H9 (cell line): Measurements from ENCODE around the gene IGIP. TPM values are rescaled to one million over a fixed set of nuclear protein-coding genes. Genes with fewer than 3 reads are reported as not detected.

Source experiments
- DNase-seq: peaks from one replicate; pipeline ENCODE4 v3.0.0-alpha.2; 2017
- H2AFZ ChIP-seq: one replicate; pipeline ENCODE4 v1.6.1; 2013; ENCODE audit warnings: mild to moderate bottlenecking, low read length, control low read depth, moderate library complexity
- H2AK5ac ChIP-seq: 2 replicates; pipeline ENCODE4 v1.6.1; 2013; ENCODE audit warnings: low read length, control low read depth, mixed read lengths; ENCODE audit not compliant: insufficient read length
- H2BK120ac ChIP-seq: one replicate; pipeline ENCODE4 v1.6.1; 2013; ENCODE audit warnings: low read depth, mild to moderate bottlenecking, low read length, control low read depth, inconsistent platforms; ENCODE audit not compliant: poor library complexity, severe bottlenecking
- H2BK12ac ChIP-seq: 2 replicates; pipeline ENCODE4 v1.6.1; 2013; ENCODE audit warnings: low read length, control low read depth, mixed read lengths, low read depth; ENCODE audit not compliant: insufficient read length
- H2BK15ac ChIP-seq: 2 replicates; pipeline ENCODE4 v1.6.1; 2013; ENCODE audit warnings: low read depth, low read length, control low read depth
- H2BK20ac ChIP-seq: one replicate; pipeline ENCODE4 v1.6.1; 2013; ENCODE audit warnings: low read depth, mild to moderate bottlenecking, low read length, control low read depth, inconsistent platforms; ENCODE audit not compliant: poor library complexity, severe bottlenecking
- H2BK5ac ChIP-seq: 2 replicates; pipeline ENCODE4 v1.6.1; 2013; ENCODE audit warnings: low read length, control low read depth, mixed read lengths; ENCODE audit not compliant: insufficient read length
- H3K14ac ChIP-seq: 2 replicates; pipeline ENCODE4 v1.6.1; 2013; ENCODE audit warnings: low read length, control low read depth; ENCODE audit not compliant: insufficient read depth
- H3K18ac ChIP-seq: 2 replicates; pipeline ENCODE4 v1.6.1; 2013; ENCODE audit warnings: low read depth, mild to moderate bottlenecking, mixed read lengths, low read length, control low read depth; ENCODE audit not compliant: insufficient read length
- H3K23ac ChIP-seq: 2 replicates; pipeline ENCODE4 v1.6.1; 2013; ENCODE audit warnings: low read length, control low read depth, mixed read lengths, low read depth; ENCODE audit not compliant: insufficient read length
- H3K23me2 ChIP-seq: 2 replicates; pipeline ENCODE4 v1.6.1; 2013; ENCODE audit warnings: low read depth, mild to moderate bottlenecking, mixed read lengths, low read length, control low read depth; ENCODE audit not compliant: insufficient read length, poor library complexity, severe bottlenecking
- H3K27ac ChIP-seq: 2 replicates; pipeline ENCODE4 v1.5.1; 2013; ENCODE audit warnings: low read length, control low read depth, mixed read lengths, low read depth; ENCODE audit not compliant: insufficient read length
- H3K27me3 ChIP-seq: 2 replicates; pipeline ENCODE4 v1.6.1; 2013; ENCODE audit warnings: low read length, control low read depth, inconsistent platforms; ENCODE audit not compliant: insufficient read depth
- H3K4ac ChIP-seq: 2 replicates; pipeline ENCODE4 v1.6.1; 2013; ENCODE audit warnings: low read depth, mild to moderate bottlenecking, control low read depth, inconsistent platforms, low read length, moderate library complexity
- H3K4me1 ChIP-seq: 2 replicates; pipeline ENCODE4 v1.6.1; 2013; ENCODE audit warnings: low read length, control low read depth, inconsistent platforms; ENCODE audit not compliant: insufficient read depth
- H3K4me2 ChIP-seq: 2 replicates; pipeline ENCODE4 v1.6.1; 2013; ENCODE audit warnings: low read length, control low read depth, mixed read lengths; ENCODE audit not compliant: insufficient read length, insufficient read depth
- H3K56ac ChIP-seq: 2 replicates; pipeline ENCODE4 v1.6.1; 2013; ENCODE audit warnings: low read depth, mild to moderate bottlenecking, mixed read lengths, low read length, control low read depth; ENCODE audit not compliant: insufficient read length
- H3K79me1 ChIP-seq: 2 replicates; pipeline ENCODE4 v1.6.1; 2013; ENCODE audit warnings: low read depth, mild to moderate bottlenecking, moderate library complexity, low read length, control low read depth, inconsistent platforms; ENCODE audit not compliant: insufficient read depth, poor library complexity, severe bottlenecking
- H3K79me2 ChIP-seq: 2 replicates; pipeline ENCODE4 v1.6.1; 2013; ENCODE audit warnings: low read length, control low read depth, inconsistent platforms; ENCODE audit not compliant: insufficient read depth
- H3K9ac ChIP-seq: 2 replicates; pipeline ENCODE4 v1.6.1; 2013; ENCODE audit warnings: low read length, control low read depth, mixed read lengths; ENCODE audit not compliant: insufficient read length; ENCODE audit errors: extremely low read depth
- H3K9me3 ChIP-seq: one replicate; pipeline ENCODE4 v1.6.1; 2013; ENCODE audit warnings: low read depth, low read length, inconsistent platforms; ENCODE audit not compliant: control insufficient read depth
- H3T11ph ChIP-seq: one replicate; pipeline ENCODE4 v1.6.1; 2013; ENCODE audit warnings: mild to moderate bottlenecking, low read length, control low read depth, inconsistent platforms
- H4K20me1 ChIP-seq: one replicate; pipeline ENCODE4 v1.6.1; 2013; ENCODE audit not compliant: control insufficient read depth, insufficient read length, insufficient read depth
- H4K5ac ChIP-seq: 2 replicates; pipeline ENCODE4 v1.6.1; 2013; ENCODE audit warnings: low read depth, mild to moderate bottlenecking, mixed read lengths, low read length, control low read depth; ENCODE audit not compliant: insufficient read length
- H4K8ac ChIP-seq: replicated peaks from 2 replicates; pipeline ENCODE4 v1.6.1; 2013; ENCODE audit warnings: low read length, control low read depth, mixed read lengths, low read depth; ENCODE audit not compliant: insufficient read length
- H4K91ac ChIP-seq: 2 replicates; pipeline ENCODE4 v1.6.1; 2013; ENCODE audit warnings: low read depth, mild to moderate bottlenecking, moderate library complexity, mixed read lengths, low read length, control low read depth; ENCODE audit not compliant: insufficient read length
- H3K27ac Mint-ChIP-seq, 3 experiments: 2 replicates in 2 of 3; 3 replicates in 1 of 3; pipeline ENCODE4 v1.8.0; 2020 to 2021; ENCODE audit warnings: mixed read lengths in 3 of 3, mild to moderate bottlenecking in 1 of 3, moderate library complexity in 1 of 3
- H3K27me3 Mint-ChIP-seq: 2 replicates; pipeline ENCODE4 v1.8.0; 2021; ENCODE audit warnings: low read depth, mild to moderate bottlenecking, moderate library complexity, mixed read lengths
- H3K36me3 Mint-ChIP-seq, 3 experiments: 2 replicates in 2 of 3; 3 replicates in 1 of 3; pipeline ENCODE4 v1.8.0; 2020 to 2021; ENCODE audit warnings: low read depth in 3 of 3, mixed read lengths in 3 of 3; ENCODE audit not compliant: insufficient read depth in 1 of 3
- H3K4me1 Mint-ChIP-seq, 2 experiments: 2 replicates each; pipeline ENCODE4 v1.8.0; 2020; ENCODE audit warnings: mixed read lengths in 2 of 2
- H3K4me3 Mint-ChIP-seq, 2 experiments: 2 replicates in 1 of 2; 3 replicates in 1 of 2; pipeline ENCODE4 v1.8.0; 2020 to 2021; ENCODE audit warnings: mild to moderate bottlenecking in 2 of 2, mixed read lengths in 2 of 2, moderate library complexity in 1 of 2
- H3K9me3 Mint-ChIP-seq, 2 experiments: 2 replicates in 1 of 2; 3 replicates in 1 of 2; pipeline ENCODE4 v1.8.0; 2020; ENCODE audit warnings: mild to moderate bottlenecking in 2 of 2, mixed read lengths in 2 of 2, moderate library complexity in 1 of 2
- CTCF ChIP-seq: fragments of 200-600 bp; sonication (generic); conservative IDR thresholded peaks from 3 replicates; pipeline ENCODE4 v1.8.0; 2021; ENCODE audit warnings: antibody characterized with exemption, mild to moderate bottlenecking
- WGBS: extraction: QIAGEN DNeasy Blood & Tissue Kit; methylation state at CpG from one replicate; pipeline ENCODE4 v1.1.7; 2013; ENCODE audit warnings: missing lambda C conversion rate, low lambda C conversion rate, mixed read lengths; ENCODE audit not compliant: insufficient read length; ENCODE audit errors: extremely low coverage; 5-methylcytosine and 5-hydroxymethylcytosine counted together
- total RNA-seq: library from RNA; stranded (reverse); gene quantifications from 2 replicates; pipeline ENCODE4 v1.2.1, GENCODE V29; 2021

IGIP gene
- total RNA-seq, 1 experiment from 2014 or later = 0.52 TPM

DNA sequence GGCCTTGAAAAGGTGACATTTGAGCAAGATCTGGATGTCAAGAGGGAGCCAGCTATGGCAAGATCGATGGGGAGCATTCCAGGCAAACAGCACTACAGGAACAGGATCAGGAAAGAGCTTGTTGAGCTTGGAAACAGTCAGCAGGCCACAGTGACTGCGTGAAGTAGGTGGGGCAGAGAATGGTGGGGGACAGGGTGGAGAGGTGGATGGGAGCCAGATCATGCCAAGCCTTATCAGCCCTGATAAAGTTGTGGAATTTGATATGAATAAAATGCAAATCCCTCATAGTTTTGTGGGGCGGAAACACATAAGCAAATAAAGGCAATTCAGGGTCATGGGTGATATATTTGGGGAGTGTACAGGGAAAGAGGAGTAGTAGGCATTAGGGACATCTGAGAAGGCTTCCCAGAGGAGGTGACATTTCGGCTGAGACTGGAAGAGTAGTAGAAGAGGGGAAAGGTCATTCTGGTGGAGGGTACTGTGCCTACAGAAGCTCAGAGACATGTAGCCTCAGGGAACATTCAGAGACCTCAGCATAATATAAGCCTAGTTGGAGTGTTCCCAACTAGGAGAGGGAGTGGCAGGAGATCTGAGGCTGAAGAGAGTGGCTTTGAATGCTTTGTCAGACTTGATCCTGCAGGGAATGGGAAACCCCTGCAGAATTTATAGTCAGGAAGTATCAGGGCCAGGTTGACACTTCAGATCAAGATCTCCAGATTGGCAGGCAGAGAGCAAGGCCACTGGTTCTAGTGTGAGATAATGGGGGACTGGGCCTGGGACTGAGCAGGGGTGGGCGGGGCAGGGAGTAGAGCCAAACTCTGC lies 39.6 kb downstream of the IGIP start:
- no peaks in the 10 kb centered on the region for H3K9me3 Mint-ChIP-seq
- H4K8ac ChIP-seq = no peak overlapping the region
- H3K27ac Mint-ChIP-seq = no peak overlapping the region
- no peaks in the 10 kb centered on the region for H3K23me2 ChIP-seq
- no peak overlapping the region for H2BK120ac ChIP-seq
- H3K79me1 ChIP-seq = no peaks in the 10 kb centered on the region
- no peak overlapping the region for H3K9ac ChIP-seq
- H3K23ac ChIP-seq = no peak overlapping the region
- H2BK5ac ChIP-seq = no peak overlapping the region
- peaks cover 11% of the 10 kb centered on the region; the same call in 1 of the 2 replicates for H3K27me3 Mint-ChIP-seq
- no peak overlapping the region for H2AFZ ChIP-seq
- no CpG with 5 or more reads among the region's 5 CpGs for WGBS
- no peak overlapping the region for H2BK20ac ChIP-seq
- no peaks in the 10 kb centered on the region for H4K20me1 ChIP-seq
- no peak for DNase-seq
- no peak overlapping the region for H2BK15ac ChIP-seq
- H3K36me3 Mint-ChIP-seq = no peaks in the 10 kb centered on the region
- H3K14ac ChIP-seq = no peak overlapping the region
- no peak overlapping the region for H2BK12ac ChIP-seq
- no peak overlapping the region for H3T11ph ChIP-seq
- no peaks in the 10 kb centered on the region for H3K9me3 ChIP-seq
- H3K27ac ChIP-seq = no peak overlapping the region
- H3K4ac ChIP-seq = no peak overlapping the region
- no peak overlapping the region for H2AK5ac ChIP-seq
- no peak overlapping the region for H4K91ac ChIP-seq
- H3K4me3 Mint-ChIP-seq = no peak overlapping the region
- H3K79me2 ChIP-seq = no peaks in the 10 kb centered on the region
- H3K4me1 Mint-ChIP-seq = no peaks in the 10 kb centered on the region
- no peaks in the 10 kb centered on the region; the same call in 1 of the 2 replicates for H3K4me1 ChIP-seq
- H4K5ac ChIP-seq = no peak overlapping the region
- TF ChIP-seq CTCF = no peak
- no peak overlapping the region for H3K4me2 ChIP-seq
- H3K27me3 ChIP-seq = no peaks in the 10 kb centered on the region
- H3K56ac ChIP-seq = no peak overlapping the region
- no peak overlapping the region for H3K18ac ChIP-seq
